Activated CD4-positive, alpha-beta T cell treated with anti-CD3 and anti-CD28 coated beads, Interleukin-2, amount 50 U/mL, for 48 hours (primary cell): ENCODE measurements around the gene FOXN3.

ENCODE experiments used
- DNase-seq, 2 experiments: peaks; one replicate each; pipeline ENCODE4 v3.0.0-alpha.2; 2020

The FOXN3 gene

DNA sequence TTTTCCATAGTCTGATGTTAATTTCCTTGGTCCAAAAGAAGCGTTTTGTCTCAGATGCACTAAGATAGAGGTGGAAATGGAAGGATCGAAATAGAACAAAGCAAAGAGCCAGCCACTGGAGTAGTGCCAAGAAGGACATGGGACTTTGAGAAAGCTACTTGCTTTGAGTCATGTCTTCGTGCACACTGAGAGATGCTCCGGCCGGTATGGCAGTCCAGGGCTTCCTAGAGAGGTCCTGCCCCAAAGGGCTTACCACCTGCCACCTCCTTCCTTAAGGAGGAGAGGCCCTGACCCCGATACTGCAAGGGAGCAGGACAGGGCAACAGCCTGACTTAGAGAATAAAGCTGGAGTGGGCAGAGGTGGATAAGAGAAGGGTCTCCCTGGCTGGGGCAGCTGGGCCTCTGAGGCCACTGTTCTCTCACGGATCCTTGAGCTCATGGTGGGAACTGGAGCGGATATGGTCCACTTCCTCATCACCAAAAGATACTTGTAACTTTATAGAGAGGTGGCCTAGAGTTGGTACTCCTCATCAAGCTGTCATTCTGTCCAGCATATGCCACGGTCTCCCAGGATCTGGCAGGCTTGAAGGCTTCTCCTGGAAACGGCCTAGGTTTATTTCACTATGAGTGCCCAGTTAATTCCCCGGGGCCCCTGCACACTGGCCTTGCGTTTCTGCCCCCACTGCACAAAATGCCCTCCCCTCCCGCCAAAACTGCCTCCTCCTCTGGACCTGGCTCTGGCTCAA, 57.4 kb downstream of the FOXN3 start:
- no peak for DNase-seq

DNA sequence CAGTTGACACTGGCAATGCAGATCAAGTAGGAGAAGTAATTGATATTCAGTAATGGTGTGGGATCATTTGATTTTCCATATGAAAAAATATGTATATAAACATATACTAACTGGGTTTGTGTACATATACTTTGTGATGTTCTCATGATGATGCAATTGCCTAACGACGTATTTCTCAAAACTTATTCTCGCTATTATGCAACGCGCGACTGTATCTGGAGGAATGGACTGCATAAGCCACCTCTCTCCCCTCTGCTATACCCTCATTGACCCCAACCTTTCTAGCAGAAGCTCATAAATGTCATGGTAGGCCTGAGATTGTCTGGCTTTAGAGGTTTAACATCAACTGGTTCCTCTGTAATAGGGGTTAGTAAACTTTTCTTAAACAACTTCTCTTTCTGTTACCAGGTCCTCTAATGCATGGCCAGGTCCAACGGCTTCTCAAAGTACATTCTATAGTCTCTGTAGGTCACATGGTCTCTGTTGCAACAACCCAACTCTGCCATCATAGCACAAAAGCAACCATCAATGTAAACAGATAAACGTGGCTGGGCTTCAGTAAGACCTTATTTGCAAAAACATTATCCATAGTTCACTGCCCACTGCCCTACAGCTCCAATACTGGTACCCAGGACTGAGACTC, 59.3 kb downstream of the FOXN3 start:
- DNase-seq = no peak

DNA sequence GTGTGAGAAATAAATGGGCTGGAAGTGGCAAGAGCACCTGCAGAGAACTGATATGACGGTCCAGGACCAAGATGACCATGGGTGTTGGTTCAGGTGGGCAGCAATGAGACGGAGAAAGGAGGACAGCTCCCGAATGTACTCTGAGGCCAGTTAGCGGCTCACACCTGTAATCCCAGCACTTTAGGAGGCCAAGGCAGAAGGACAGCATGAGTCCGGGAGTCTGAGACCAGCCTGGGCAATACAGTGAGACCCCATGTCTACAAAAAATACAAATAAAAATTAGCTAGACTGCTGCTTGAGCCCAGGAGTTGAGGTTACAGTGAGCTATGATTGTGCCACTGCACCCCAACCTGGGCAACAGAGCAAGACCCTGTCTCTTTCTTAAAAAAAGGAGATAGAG, 60.1 kb downstream of the FOXN3 start:
- no peak for DNase-seq

DNA sequence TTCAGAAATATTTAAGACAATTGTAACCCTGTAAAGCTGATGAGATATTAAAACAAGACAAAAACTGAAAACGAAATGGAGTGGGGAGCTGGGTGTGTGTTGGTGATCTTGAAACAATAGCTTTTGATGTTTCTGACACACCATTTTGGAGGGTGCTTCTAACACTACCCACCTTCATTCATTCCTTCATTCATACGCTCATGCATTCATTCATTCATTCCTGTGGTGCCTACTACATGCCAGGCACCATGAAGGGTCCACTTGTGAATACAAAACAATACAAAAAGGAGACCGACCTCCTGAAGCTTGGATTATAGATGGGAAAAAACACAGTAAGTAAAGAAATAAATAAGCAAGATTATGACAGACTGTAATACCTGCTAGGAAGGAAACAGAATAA, 60.5 kb downstream of the FOXN3 start:
- no peak for DNase-seq

DNA sequence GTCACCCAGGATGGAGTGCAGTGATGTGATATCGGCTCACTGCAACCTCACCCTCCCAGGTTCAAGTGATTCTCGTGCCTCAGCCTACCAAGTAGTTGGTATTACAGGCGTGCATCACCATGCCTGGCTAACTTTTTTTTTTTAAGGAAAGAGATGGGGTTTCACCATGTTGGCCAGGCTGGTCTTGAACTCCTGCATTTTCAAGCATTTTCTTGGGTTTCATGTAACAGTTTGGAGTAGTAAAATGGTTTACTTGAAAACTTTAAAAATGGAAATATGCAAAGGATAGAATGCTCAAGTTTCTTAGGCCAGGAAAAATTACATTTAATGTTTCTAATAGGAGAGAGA, 63.3 kb downstream of the FOXN3 start:
- no peak for DNase-seq

DNA sequence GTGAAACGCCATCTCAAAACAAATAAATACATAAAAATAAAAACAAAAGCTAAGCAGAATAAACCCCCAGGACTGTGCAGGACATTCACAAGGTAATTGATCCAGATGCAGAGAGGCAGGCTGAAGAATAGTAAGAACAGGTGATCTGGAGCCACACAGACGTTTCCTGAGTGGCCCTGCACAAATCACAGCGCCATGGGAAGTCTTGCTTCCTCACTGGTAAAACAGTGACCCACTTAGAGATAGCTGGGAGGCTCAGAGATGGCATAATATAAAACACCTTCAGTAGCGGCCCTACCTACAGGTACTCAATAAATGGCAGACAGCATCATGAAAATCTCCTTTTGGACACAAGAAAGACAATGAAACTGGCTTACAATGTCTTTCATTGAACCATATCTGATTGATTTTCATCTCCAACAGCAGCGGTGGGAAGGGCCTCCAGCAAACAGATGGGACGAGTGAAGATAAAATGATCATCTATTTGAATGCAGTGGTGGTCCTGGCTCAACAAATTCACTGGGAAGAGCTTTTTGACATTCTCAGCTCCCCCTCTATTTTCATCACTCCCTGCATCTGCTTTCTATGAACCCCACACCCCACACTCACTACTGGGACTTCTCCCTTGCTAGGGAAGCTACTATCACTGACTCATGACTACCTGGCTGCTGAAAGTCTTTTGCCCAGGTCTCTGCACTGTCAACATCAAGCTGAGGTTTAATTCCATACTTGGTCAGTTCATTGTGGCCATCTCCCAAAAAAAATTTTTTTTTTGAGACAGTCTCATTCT, 63.9 kb downstream of the FOXN3 start:
- no peak for DNase-seq

DNA sequence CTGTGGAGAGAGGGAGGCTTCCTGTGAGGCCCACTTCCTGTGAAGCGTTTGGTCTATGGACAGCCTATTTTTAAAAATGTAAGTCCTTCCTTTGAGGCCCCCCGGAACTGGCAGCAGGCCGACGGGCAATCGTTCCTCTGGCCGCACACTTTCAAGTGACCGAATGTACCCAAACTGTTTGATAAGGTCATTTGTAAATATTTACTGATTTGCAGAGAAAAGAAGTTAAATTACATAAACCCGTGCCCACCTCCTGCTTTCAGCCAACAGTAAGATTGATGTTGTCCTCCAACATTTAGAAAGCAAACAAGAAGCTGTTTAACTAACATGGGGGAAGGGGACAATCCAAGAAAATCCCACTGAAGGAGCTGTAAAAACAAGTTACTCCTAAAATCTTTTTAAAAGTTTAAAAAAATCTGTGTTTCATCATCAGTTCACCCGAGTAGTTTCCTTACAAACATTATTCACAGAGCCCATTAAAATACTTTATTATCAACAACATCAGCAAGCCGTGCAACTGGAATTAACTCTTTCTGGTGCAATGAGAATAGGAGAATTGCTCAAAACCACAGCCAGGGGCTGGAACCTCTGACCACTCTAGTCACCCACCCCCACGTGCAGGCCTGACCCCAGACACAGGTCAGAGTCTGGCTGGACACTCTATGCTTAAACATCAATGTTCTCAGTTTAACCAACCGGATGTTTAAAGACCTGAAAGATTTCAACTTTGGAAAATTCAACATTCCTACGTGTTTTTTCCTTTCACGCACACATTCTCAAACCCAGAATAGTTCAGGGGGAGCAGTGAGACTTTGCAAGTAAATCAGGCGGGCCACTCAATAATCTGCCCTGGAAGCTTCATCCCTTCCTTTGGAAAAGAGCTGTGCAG, 65.3 kb downstream of the FOXN3 start:
- DNase-seq = peak; percentile 13 to 23

DNA sequence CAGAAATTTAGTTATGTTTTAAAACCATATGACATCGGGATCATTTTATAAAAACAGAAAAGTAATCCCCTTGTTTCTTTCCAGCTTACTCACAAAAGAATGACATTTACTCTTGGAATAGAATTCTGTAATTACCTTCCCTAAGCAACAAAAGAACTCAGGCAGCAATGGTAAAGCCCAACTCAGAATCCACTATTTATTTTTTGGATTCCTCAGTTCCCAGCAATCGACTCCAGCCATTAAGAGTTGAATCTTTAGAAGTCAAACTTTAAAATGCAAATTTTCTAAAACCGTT, 65.9 kb downstream of the FOXN3 start:
- no peak for DNase-seq

DNA sequence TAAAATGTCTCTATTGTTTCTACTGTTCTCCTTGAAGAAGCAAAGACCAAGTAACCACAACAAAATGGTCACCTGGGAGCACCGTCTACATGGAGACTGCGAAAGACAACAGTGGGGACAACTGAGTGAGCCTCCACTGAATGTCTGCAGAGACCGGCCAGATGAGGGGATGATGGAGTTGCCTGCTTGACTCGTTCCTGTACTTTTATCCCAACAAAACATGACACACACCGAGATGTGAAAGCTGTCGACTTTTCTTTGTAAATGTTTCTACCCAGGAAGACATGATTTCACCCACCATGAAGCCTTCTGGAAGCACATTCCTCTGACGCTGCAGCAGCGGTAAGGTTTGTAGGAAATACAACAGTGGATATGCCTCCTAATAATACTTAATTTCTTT, 66.9 kb downstream of the FOXN3 start:
- DNase-seq = no peak

DNA sequence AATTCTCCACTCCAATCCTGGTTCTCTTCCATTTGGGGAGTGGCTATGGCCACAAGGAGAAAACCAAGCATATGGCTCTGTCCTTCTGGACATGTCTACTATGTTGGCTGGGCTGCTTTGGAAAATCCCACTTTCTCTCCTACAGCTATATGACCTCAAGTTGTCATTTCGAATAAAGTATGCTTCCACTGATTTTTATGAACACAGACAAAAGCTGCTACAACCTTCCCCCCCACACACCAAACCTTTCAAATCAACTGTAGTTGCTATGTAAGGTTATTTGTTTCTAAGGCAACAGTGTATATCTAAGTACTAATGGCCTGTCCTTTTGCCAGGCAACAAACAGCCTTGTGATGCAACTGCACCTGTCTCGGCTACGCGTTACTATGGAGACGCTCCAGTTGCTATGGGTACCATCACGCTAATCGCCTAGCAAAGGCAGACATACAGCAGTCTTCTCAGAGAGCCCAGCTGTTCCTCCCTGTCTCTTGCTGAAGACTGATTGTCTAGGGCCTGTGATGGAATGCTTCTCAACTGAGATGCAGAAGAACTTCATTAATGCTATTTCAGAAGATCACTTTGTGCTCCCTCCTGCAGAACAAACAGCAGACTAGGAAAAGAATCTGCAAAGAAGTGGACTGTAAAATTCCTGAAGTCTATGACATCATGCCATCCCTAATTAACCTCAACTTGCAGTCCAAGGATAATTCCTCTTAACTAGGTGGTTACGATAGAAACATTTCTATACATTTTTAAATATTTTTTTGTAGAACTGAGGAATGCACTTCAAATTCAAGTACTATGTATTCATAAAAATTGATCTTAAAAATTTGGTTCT, 67.6 kb downstream of the FOXN3 start:
- no peak for DNase-seq

DNA sequence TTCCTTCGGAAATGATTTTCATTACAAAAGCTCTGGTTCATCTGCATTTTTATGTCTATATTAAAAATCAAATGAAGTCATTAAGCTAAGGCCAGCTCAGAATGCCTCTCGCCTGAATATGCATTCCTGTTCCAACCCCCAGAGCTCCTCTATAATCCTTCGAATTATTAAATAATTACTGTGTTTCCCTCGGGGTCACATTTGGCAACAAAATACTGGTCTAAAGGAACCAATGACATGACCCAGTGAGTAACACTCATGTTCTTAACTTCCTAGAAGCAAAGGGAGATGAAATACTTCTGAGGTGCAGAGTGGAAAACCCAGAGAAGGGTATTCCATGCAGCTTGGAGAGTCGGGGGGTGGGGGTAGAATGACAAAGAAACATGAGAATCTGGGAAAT, 68.3 kb downstream of the FOXN3 start:
- DNase-seq = no peak

DNA sequence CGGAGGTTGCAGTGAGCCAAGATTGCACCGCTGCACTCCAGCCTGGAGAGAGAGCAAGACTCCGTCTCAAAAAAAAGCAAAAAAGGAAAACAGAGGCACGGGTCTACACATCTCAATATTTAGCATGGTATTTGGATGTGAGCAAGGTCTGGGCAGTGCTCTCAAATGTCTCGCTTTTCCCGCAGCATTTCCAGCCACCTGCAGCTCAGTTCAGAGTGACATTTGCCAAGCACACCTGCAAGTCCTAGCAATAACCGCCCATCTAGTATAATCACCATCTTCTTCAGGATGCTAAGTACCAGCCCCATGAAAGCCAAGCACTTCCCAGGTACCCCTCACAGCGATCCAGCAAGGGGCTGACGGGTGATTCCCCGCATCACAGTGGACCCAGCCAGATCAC, 69.1 kb downstream of the FOXN3 start:
- no peak for DNase-seq

DNA sequence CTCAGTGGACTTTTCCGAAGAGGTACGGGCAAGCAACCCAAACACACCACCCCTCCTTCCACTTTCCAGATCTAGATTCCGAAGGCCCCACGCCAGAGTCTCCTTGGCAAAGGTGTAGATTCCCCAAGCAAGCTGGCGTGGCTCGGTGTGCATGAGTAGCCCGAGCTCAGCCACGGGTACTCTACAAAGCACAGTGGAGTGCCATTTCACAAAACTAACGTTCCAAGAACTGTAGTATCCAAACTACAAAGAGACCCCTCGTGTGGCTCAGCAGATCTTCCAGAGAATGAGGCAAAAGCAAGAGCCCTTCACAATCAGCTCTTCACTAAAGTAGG, 72.1 kb downstream of the FOXN3 start:
- no peak for DNase-seq

DNA sequence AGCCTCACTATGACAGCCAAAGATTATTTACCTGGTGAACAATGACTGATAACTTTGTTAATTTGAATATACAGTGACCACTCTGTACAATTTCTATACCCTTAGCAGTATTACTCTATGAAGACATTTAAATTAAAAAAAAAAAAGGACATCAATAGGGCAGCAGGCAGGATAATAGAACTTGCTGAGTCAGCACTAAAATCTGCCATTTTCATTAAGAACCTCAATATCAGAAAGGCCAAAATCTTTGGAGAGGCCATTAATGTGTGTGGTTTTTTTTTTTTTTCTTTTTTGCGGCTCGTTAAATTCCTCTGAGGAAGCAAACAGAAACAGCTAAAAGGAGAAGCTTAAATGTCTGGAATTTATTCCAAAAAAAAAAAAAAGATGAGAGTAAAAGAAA, 73.7 kb downstream of the FOXN3 start:
- no peak for DNase-seq

DNA sequence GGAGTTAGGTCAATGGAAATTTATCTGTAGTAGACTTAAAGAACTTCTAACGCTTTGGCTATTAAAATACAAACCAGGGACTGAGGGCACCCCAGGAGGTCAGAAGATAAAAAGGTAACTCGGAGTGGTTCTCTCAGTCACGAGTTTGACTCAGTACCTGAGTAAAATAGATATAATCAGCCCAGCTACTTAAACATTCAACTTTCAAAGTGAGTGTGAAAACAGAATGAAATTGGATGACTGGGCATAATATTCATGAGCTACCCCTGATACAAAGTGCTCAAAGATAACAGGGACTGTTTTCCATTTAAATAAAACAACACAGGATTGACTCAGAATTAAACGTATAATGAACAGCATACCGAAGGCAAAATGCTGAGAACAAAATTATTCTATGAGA, 75.0 kb downstream of the FOXN3 start:
- DNase-seq = no peak

DNA sequence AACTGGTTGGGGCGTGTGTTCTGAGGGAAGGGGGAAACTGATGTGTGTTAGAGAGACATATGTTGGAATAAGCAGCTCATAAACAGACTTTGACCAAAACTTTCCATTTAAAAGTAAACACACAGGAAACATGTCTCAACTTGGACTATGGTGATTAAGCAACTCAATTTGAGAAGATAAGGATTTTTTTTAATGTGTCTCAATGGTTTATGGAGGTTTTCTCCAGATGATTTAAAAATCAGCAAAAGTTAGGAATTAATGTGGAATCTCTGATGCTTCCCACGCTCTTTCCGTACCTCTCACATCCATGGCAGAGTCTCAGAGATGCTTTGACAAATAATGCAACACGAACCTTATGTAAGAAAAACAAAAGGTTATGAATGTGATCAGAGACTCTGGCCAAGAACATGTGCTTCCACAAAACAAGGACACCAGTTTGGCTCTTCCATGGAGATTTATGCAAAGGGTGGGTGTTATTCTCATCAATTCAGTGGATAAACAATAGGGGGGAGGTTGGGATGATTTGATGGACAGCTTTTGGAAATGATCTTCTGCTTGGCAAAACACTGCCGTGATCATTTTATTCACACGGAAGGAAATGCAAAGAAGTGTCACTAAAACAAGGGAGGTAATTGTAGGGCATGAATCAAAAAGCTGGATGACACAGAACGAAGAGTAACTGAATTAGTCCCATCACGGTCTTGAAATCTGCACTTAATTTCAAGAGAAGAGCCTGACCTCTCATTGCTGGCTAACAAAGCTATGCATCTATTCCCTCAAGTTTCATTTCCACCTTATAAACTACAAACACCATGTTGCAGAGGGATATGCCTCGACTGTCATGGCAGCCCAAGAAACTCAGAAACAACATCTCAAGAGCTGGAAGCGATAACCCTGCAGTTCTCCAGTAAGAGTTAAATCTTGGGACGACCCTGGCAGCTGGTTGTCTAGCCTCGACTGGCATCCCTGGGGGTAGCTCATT, 76.5 kb downstream of the FOXN3 start:
- DNase-seq = no peak

DNA sequence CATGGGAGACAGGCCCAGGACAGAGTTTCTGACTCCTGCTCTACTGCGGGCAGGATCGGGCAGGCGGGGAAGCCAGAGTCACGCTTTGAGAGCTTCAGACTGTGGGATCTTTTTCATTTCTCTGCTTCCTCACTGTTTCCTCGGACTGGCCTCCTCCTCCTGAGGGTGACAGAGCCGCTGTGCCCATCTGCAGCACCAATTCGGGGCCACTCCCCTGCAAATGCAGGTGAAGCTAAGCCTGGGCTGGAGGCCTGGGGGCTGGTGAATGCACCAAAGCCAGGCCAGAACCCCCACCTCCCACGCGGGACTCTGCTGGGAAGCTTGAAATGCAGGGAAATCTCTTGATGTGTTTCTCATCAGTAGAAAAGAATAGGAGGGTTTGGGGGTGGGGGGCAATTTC, 77.5 kb downstream of the FOXN3 start:
- no peak for DNase-seq

DNA sequence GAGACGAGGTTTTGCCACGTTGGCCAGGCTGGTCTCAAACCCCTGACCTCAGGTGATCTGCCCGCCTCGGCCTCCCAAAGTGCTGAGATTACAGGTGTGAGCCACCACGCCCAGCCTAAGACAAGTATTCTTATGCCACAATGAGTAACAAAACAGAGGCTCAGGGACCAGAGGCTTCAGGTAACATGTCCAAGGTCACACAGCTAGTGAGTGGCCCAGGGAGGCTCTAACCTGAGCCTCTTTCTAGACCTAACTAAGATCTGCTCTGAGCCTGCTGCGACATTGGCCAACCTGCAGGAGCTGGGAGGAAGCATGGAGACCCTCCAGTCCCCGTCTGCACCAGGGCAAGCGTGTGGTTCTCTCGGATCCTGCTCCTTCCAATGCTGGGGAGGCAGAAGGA, 77.9 kb downstream of the FOXN3 start:
- no peak for DNase-seq

DNA sequence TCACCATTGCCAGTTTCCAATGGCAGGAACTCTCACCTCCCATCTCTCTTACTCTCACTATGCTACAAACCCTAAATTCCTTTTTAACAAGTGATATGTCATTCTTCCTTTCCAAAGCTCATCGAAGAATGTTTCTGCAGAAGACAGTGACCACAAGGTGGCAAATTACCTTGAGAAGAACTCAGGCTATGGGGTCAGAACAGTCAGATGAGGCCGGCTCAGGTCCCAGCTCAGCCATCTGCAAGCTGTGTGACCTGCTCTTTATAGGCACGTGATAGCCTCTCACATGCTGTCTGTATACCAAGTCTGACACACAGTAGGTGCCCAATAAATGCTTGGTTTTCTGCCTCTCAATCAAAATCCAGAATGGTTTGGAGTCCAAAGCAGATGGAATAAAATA, 80.7 kb downstream of the FOXN3 start:
- no peak for DNase-seq

DNA sequence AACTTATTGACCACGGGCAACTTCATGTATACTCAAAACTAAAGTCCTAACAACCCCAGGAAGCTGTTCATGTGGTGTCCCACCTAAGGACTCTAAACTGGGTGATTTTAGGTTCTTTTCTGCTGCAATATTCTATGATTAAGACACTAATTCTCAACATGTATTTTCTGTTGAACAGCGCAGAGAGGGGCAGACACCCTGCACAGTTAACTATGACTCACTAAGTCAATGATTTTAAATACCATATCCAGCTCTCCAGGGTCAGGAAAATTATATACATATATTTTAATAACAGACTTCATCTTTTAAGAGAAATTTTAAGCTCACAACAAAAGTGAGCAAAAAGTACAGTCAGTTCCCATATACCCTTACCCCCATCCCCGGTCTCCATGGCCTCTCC, 85.0 kb downstream of the FOXN3 start:
- no peak for DNase-seq

DNA sequence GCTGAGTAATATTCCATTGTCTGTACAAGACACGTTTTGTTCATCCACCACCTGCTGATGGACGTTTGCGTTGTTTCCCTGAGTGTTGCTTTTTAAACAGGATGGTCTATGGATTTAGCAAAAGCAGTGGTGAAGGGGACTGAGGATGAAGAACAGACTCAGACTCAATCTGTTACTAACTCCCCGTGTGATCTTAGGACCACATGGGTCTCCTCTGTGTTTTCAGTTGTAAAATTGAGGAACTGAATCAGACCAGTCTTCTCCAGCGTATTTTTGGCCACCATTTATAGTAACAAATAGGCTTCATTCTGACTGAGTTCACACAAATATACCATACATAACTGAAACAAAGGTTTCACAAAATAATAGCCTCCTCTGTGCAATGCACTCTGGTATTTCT, 85.6 kb downstream of the FOXN3 start:
- no peak for DNase-seq
